Naive thymus-derived CD4-positive, alpha-beta T cell (primary cell): ENCODE results near the gene AMBRA1. TPM values are rescaled to one million over a fixed set of nuclear protein-coding genes. Genes with fewer than 3 reads are reported as not detected.
"Not testable (repeated sequence)": the region's sequence is repeated elsewhere in the genome, so short reads cannot be mapped to it uniquely, and the experiment has no call there.

ENCODE experiments used
- ATAC-seq: fragments of 150-1000 bp; cut with Tn5 transposase; 2 replicates; pipeline ENCODE4 v1.10.0; 2021; ENCODE audit warnings: mild to moderate bottlenecking, moderate library complexity
- CTCF ChIA-PET: fragments of 350-600 bp; sonication (Branson Sonifier 250); formaldehyde crosslinking; loops from one replicate; lab custom pipeline; 2021; ENCODE audit warnings: antibody characterized with exemption; lab: Charles Lee
- POLR2A ChIA-PET: fragments of 350-600 bp; sonication (Branson Sonifier 250); formaldehyde crosslinking; loops from one replicate; lab custom pipeline; 2021; ENCODE audit warnings: antibody characterized with exemption, inconsistent platforms; lab: Charles Lee
- DNase-seq, 9 donors: peaks; one replicate each; pipeline versions ENCODE4 v3.0.0 to v3.0.0-alpha.2; 2020 to 2022; ENCODE audit warnings: mixed read lengths in 1 of 9
- H3K27ac ChIP-seq: one replicate; pipeline ENCODE4 v1.7.0; 2013; ENCODE audit warnings: mild to moderate bottlenecking, low read depth, low read length, moderate library complexity
- H3K27me3 ChIP-seq, 2 donors: one replicate each; pipeline ENCODE4 v1.7.0; 2013; ENCODE audit warnings: low read length in 2 of 2, mild to moderate bottlenecking in 2 of 2, moderate library complexity in 2 of 2; ENCODE audit not compliant: control insufficient read depth in 2 of 2, insufficient read depth in 2 of 2
- H3K36me3 ChIP-seq, 3 experiments: 1 replicate in 2 of 3; 2 replicates in 1 of 3; pipeline ENCODE4 v1.7.0; 2013; ENCODE audit warnings: low read length in 3 of 3, mild to moderate bottlenecking in 3 of 3, moderate library complexity in 1 of 3; ENCODE audit not compliant: insufficient read depth in 3 of 3, control insufficient read depth in 2 of 3
- H3K4me1 ChIP-seq, 2 donors: one replicate each; pipeline ENCODE4 v1.7.0; 2013; ENCODE audit warnings: low read length in 2 of 2, mild to moderate bottlenecking in 2 of 2, moderate library complexity in 1 of 2; ENCODE audit not compliant: control insufficient read depth in 2 of 2, insufficient read depth in 2 of 2
- H3K4me3 ChIP-seq: 2 replicates; pipeline ENCODE4 v1.7.0; 2013; ENCODE audit warnings: mild to moderate bottlenecking, low read length
- H3K9me3 ChIP-seq, 3 experiments: 1 replicate in 2 of 3; 2 replicates in 1 of 3; pipeline ENCODE4 v1.7.0; 2013; ENCODE audit warnings: low read length in 3 of 3; ENCODE audit not compliant: control insufficient read depth in 2 of 3
- H3K27ac Mint-ChIP-seq, 9 donors: one replicate each; pipeline ENCODE4 v1.8.0; 2020 to 2022; ENCODE audit warnings: mixed read lengths in 9 of 9, mild to moderate bottlenecking in 8 of 9, moderate library complexity in 5 of 9, inconsistent platforms in 2 of 9
- H3K27me3 Mint-ChIP-seq, 5 donors: one replicate each; pipeline ENCODE4 v1.8.0; 2021 to 2022; ENCODE audit warnings: mixed read lengths in 5 of 5, mild to moderate bottlenecking in 1 of 5
- H3K36me3 Mint-ChIP-seq, 5 donors: one replicate each; pipeline ENCODE4 v1.8.0; 2020 to 2022; ENCODE audit warnings: mixed read lengths in 5 of 5, mild to moderate bottlenecking in 3 of 5, inconsistent platforms in 1 of 5
- H3K4me1 Mint-ChIP-seq, 7 donors: one replicate each; pipeline ENCODE4 v1.8.0; 2020 to 2022; ENCODE audit warnings: mixed read lengths in 7 of 7, mild to moderate bottlenecking in 3 of 7, inconsistent platforms in 1 of 7
- H3K4me3 Mint-ChIP-seq, 10 donors: one replicate each; pipeline ENCODE4 v1.8.0; 2020 to 2022; ENCODE audit warnings: mild to moderate bottlenecking in 10 of 10, mixed read lengths in 10 of 10, moderate library complexity in 6 of 10, inconsistent platforms in 2 of 10
- H3K9me3 Mint-ChIP-seq, 11 donors: one replicate each; pipeline ENCODE4 v1.8.0; 2020 to 2022; ENCODE audit warnings: mixed read lengths in 11 of 11, mild to moderate bottlenecking in 4 of 11, inconsistent platforms in 1 of 11, moderate library complexity in 1 of 11
- intact Hi-C, 2 donors: fragments of 100-400 bp; cut with micrococcal nuclease; formaldehyde crosslinking; loops; one replicate each; pipeline ENCODE4 v1.15.1; 2023
- polyA plus RNA-seq, 2 donors: library from polyadenylated mRNA; unstranded; fragments of 300-500 nt; fragmentation: Illumina TruSeq; gene quantifications; one replicate each; pipeline ENCODE4 v1.2.3, GENCODE V29; 2021
- total RNA-seq, 6 experiments: library from RNA in 5 of 6; stranded (reverse) in 5 of 6; gene quantifications; 1 replicate in 5 of 6; 2 replicates in 1 of 6; pipeline ENCODE4 v1.2.3 and lab custom pipeline; 2021 to 2026

AMBRA1 gene
- total and polyA plus RNA-seq, 7 experiments from 2014 or later, result 8.9 to 48.7 (median 41.2) TPM

GRCh38 chr11:46379482-46380293, 214.1 kb downstream of the AMBRA1 start:
- H3K36me3 ChIP-seq, result peaks cover 6 to 42% (median 10%) of the 10 kb centered on the region in 3 experiments
- H3K9me3 ChIP-seq, H3K4me1 ChIP-seq, CTCF ChIA-PET, H3K27me3 ChIP-seq, H3K4me3 ChIP-seq, DNase-seq, H3K9me3 Mint-ChIP-seq: not testable (repeated sequence)
- POLR2A ChIA-PET, result interaction anchor here (2.2 kb wide), 1 partner anchor 31 kb away, joined by 9 read pairs; no protein-coding TSS in a partner anchor
- H3K27ac ChIP-seq, result peak overlapping the region; percentile 75
- intact Hi-C loops, result loop anchor here (5.0 to 10.0 kb wide), 2 partner anchors 32 to 295 kb away; partner anchors contain the start of gene DGKZ (in 1 of the 2)
- H3K36me3 Mint-ChIP-seq, result peaks cover 0 to 21% (median 10%) of the 10 kb centered on the region in 5 donors
- peak overlapping the region in 8 of 10 donors; percentile 19 to 87 (median 46) for H3K4me3 Mint-ChIP-seq
- H3K4me1 Mint-ChIP-seq, result peaks cover 0 to 13% (median 10%) of the 10 kb centered on the region in 7 donors
- peak; percentile 3 for ATAC-seq
- peaks cover 0 to 15% (median under 1%) of the 10 kb centered on the region in 5 donors for H3K27me3 Mint-ChIP-seq
- H3K27ac Mint-ChIP-seq, result peak overlapping the region in 7 of 9 donors; percentile 49 to 91 (median 77)

- H3K4me1 ChIP-seq, result peaks cover 8% of the 10 kb centered on the region in 2 donors
- intact Hi-C loops, result loop anchor here in 1 of 2 donors (1.0 kb wide), 1 partner anchor 10 kb away; no protein-coding TSS in a partner anchor
- DNase-seq, result no peak
- peak overlapping the region; percentile 41 for H3K27ac ChIP-seq
- peaks cover 0 to 13% (median 10%) of the 10 kb centered on the region in 7 donors for H3K4me1 Mint-ChIP-seq
- peaks cover 7 to 49% (median 15%) of the 10 kb centered on the region in 3 experiments for H3K36me3 ChIP-seq
- ChIA-PET POLR2A (interaction anchor here (0.8 to 2.2 kb wide), 4 partner anchors 13 to 37 kb away, joined by 3 to 9 read pairs (median 4); no protein-coding TSS in a partner anchor), CTCF (interaction anchor here (0.9 to 1.5 kb wide), 2 partner anchors 27 to 63 kb away, joined by 4 to 5 read pairs; no protein-coding TSS in a partner anchor)
- H3K4me3 Mint-ChIP-seq, result peak overlapping the region in 7 of 10 donors; percentile 16 to 61 (median 40)
- H3K9me3 ChIP-seq, result no peaks in the 10 kb centered on the region
- H3K4me3 ChIP-seq, result no peak overlapping the region
- peaks cover 0 to 2% of the 10 kb centered on the region in 2 donors for H3K27me3 ChIP-seq
- H3K36me3 Mint-ChIP-seq, result peaks cover 0 to 21% (median 10%) of the 10 kb centered on the region in 5 donors
- peak overlapping the region in 6 of 9 donors; percentile 49 to 91 (median 70) for H3K27ac Mint-ChIP-seq
- peaks cover 0 to 14% (median 0%) of the 10 kb centered on the region in 5 donors for H3K27me3 Mint-ChIP-seq
- peak; percentile 24 for ATAC-seq
- peaks cover 0 to 4% (median 0%) of the 10 kb centered on the region in 11 donors for H3K9me3 Mint-ChIP-seq
Measured at GRCh38 chr11:46378811-46379481, 214.9 kb downstream of the AMBRA1 start.

GRCh38 chr11:46378296-46378695, 215.5 kb downstream of the AMBRA1 start:
- Histone ChIP-seq H3K9me3 (no peaks in the 10 kb centered on the region), H3K36me3 (peaks cover 13 to 56% (median 18%) of the 10 kb centered on the region in 3 experiments), H3K27ac (no peak overlapping the region), H3K27me3 (no peaks in the 10 kb centered on the region), H3K4me3 (no peak overlapping the region), H3K4me1 (peaks cover 8% of the 10 kb centered on the region in 2 donors)
- H3K9me3 Mint-ChIP-seq, result peaks cover 0 to 4% (median 0%) of the 10 kb centered on the region in 11 donors
- H3K36me3 Mint-ChIP-seq, result peaks cover 0 to 21% (median 10%) of the 10 kb centered on the region in 5 donors
- POLR2A ChIA-PET, result interaction anchor here (0.6 to 2.2 kb wide), 6 partner anchors 9 to 126 kb away, joined by 3 to 9 read pairs (median 4); no protein-coding TSS in a partner anchor
- peaks cover 0 to 8% (median 0%) of the 10 kb centered on the region in 5 donors for H3K27me3 Mint-ChIP-seq
- H3K4me1 Mint-ChIP-seq, result peaks cover 0 to 13% (median 10%) of the 10 kb centered on the region in 7 donors
- ATAC-seq (no peak), DNase-seq (no peak)
- H3K4me3 Mint-ChIP-seq, result peak overlapping the region in 1 of 10 donors; percentile 56
- CTCF ChIA-PET, result interaction anchor here (0.9 to 1.5 kb wide), 3 partner anchors 9 to 63 kb away, joined by 3 to 5 read pairs (median 4); no protein-coding TSS in a partner anchor
- peak overlapping the region in 4 of 9 donors; percentile 42 to 62 (median 47) for H3K27ac Mint-ChIP-seq
- intact Hi-C loops, result loop anchor here in 1 of 2 donors (1.0 kb wide), 1 partner anchor 9 kb away; no protein-coding TSS in a partner anchor

- H3K4me3 Mint-ChIP-seq, result peak overlapping the region in 1 of 10 donors; percentile 25
- intact Hi-C loops, result loop anchor here in 1 of 2 donors (1.0 kb wide), 1 partner anchor 9 kb away; no protein-coding TSS in a partner anchor
- Histone ChIP-seq H3K4me3 (no peak overlapping the region), H3K36me3 (peaks cover 13 to 60% (median 18%) of the 10 kb centered on the region in 3 experiments), H3K27ac (no peak overlapping the region), H3K27me3 (no peaks in the 10 kb centered on the region), H3K9me3 (no peaks in the 10 kb centered on the region), H3K4me1 (peaks cover 8% of the 10 kb centered on the region in 2 donors)
- peaks cover 0 to 6% (median 0%) of the 10 kb centered on the region in 5 donors for H3K27me3 Mint-ChIP-seq
- H3K27ac Mint-ChIP-seq, result peak overlapping the region in 5 of 9 donors; percentile 19 to 84 (median 65)
- peaks cover 0 to 21% (median 10%) of the 10 kb centered on the region in 5 donors for H3K36me3 Mint-ChIP-seq
- CTCF ChIA-PET, result interaction anchor here (1.1 to 1.5 kb wide), 2 partner anchors 9 to 26 kb away, joined by 3 to 5 read pairs; no protein-coding TSS in a partner anchor
- peaks cover 0 to 4% (median 0%) of the 10 kb centered on the region in 11 donors for H3K9me3 Mint-ChIP-seq
- POLR2A ChIA-PET, result interaction anchor here (0.6 to 2.2 kb wide), 6 partner anchors 10 to 126 kb away, joined by 3 to 9 read pairs (median 4); no protein-coding TSS in a partner anchor
- ATAC-seq, result no peak
- no peak for DNase-seq
- H3K4me1 Mint-ChIP-seq, result peaks cover 0 to 13% (median 10%) of the 10 kb centered on the region in 7 donors
Measured at GRCh38 chr11:46377831-46378230, 216.0 kb downstream of the AMBRA1 start.

GRCh38 chr11:46377290-46377689, 216.5 kb downstream of the AMBRA1 start:
- ATAC-seq (no peak), DNase-seq (no peak)
- Mint-ChIP-seq H3K27me3 (peaks cover 0 to 5% (median 0%) of the 10 kb centered on the region in 5 donors), H3K4me1 (peaks cover 0 to 13% (median 9%) of the 10 kb centered on the region in 7 donors), H3K36me3 (peaks cover 0 to 21% (median 10%) of the 10 kb centered on the region in 5 donors), H3K9me3 (peaks cover 0 to 4% (median 0%) of the 10 kb centered on the region in 11 donors), H3K27ac (peak overlapping the region in 3 of 9 donors; percentile 19 to 84 (median 73)), H3K4me3 (no peak overlapping the region)
- H3K27ac ChIP-seq, result no peak overlapping the region
- ChIA-PET CTCF (interaction anchor here (1.1 kb wide), 1 partner anchor 8 kb away, joined by 3 read pairs; no protein-coding TSS in a partner anchor), POLR2A (interaction anchor here (1.5 kb wide), 2 partner anchors 10 to 21 kb away, joined by 4 to 6 read pairs; no protein-coding TSS in a partner anchor)
- H3K4me1 ChIP-seq, result peaks cover 2 to 3% of the 10 kb centered on the region in 2 donors
- H3K27me3 ChIP-seq, result no peaks in the 10 kb centered on the region
- H3K4me3 ChIP-seq, result no peak overlapping the region
- intact Hi-C loops, result no loop called here
- peaks cover 13 to 65% (median 21%) of the 10 kb centered on the region in 3 experiments for H3K36me3 ChIP-seq
- H3K9me3 ChIP-seq, result no peaks in the 10 kb centered on the region
